ENCODE measurements around the gene DUSP16.

DNA sequence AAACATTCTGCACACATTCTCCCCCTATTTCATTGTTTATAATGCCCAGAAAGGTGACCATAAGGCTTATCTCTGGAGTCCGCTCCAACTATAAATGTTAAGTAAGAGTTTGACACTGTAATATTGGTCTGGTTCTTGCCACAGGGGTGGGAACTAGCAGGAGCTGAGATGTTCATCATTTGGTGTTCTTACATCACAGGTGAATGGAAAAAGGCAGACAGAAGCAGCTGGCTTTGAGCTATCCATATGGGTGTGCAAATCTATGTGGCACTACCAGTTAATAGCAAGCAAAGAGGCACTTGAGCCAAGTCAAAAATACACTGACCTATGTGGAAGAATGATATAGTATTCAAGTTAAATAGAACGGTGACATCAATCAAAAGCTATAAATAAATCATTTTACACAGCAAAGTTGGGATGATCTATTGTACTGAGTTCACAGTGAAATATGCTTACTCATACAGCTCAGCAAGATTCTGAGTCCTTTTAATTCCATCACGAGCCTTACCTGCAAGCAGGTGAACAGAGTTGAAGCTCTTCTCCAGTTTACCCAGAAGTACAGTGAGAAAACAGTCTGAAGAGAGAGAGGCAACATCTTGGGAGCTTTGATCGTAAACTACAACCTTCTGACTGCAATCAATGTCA, 43.2 kb downstream of the DUSP16 start:
- TF ChIP-seq, protein P1, sequence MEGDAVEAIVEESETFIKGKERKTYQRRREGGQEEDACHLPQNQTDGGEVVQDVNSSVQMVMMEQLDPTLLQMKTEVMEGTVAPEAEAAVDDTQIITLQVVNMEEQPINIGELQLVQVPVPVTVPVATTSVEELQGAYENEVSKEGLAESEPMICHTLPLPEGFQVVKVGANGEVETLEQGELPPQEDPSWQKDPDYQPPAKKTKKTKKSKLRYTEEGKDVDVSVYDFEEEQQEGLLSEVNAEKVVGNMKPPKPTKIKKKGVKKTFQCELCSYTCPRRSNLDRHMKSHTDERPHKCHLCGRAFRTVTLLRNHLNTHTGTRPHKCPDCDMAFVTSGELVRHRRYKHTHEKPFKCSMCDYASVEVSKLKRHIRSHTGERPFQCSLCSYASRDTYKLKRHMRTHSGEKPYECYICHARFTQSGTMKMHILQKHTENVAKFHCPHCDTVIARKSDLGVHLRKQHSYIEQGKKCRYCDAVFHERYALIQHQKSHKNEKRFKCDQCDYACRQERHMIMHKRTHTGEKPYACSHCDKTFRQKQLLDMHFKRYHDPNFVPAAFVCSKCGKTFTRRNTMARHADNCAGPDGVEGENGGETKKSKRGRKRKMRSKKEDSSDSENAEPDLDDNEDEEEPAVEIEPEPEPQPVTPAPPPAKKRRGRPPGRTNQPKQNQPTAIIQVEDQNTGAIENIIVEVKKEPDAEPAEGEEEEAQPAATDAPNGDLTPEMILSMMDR (IDR thresholded peaks at IDR 0.05) = no peak
- TF ChIP-seq POLR2A (IDR thresholded peaks at IDR 0.05) = no peak
